ENCODE results near the gene L3MBTL1. TPM values are rescaled to one million over a fixed set of nuclear protein-coding genes. Genes with fewer than 3 reads are reported as not detected.

L3MBTL1 gene
- total and polyA plus RNA-seq, 4 experiments from 2014 or later, result 1.3 to 22.5 (median 9.9) TPM

DNA sequence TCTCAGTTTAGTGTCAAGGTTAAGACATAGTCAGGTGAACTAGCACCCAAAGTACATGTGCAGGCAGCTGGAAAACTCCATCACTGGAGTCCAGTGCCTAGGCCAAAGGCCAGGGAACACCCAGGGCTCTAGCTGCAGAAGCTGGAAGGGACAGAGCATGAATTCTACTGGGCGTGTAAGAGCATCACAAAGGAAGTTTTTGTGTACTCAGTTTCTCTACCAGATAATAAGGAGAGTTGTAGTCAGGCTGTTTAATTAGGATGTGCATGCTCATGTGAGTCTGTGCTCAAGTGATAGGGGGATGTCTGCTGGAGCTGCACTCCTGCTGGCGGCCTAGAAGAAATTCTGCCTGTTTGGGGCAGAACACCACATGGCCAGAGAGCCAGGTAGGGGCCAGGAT is 8.1 kb downstream of the L3MBTL1 start:
- H3K9me3 Mint-ChIP-seq, result no peaks in the 10 kb centered on the region
- Histone ChIP-seq H3K27ac (ENCODE audit: low read depth, low read length) (no peak overlapping the region), H3K4me3 (ENCODE audit: low read length in 2 of 2) (no peak overlapping the region), H3K36me3 (ENCODE audit: insufficient read depth, low read length) (no peaks in the 10 kb centered on the region), H3K9me3 (ENCODE audit: control insufficient read depth in 1 of 2, low read length in 2 of 2) (no peaks in the 10 kb centered on the region), H3K4me1 (ENCODE audit: insufficient read depth, low read length) (peaks cover 12% of the 10 kb centered on the region), H3K27me3 (ENCODE audit: insufficient read depth, low read length) (no peaks in the 10 kb centered on the region)
- H3K27ac Mint-ChIP-seq, result peak overlapping the region in 1 of 7 donors; percentile 53
- ChIA-PET POLR2A (ENCODE audit: partially characterized antibody) (interaction anchor here (2.8 kb wide), 1 partner anchor 58 kb away, joined by 21 read pairs; the partner anchor contains the start of gene SRSF6), CTCF (ENCODE audit: partially characterized antibody) (interaction anchor here (1.2 to 2.2 kb wide), 2 partner anchors 10 to 59 kb away, joined by 3 to 8 read pairs; no protein-coding TSS in a partner anchor)
- peaks cover 6 to 24% (median 13%) of the 10 kb centered on the region in 4 donors for H3K4me1 Mint-ChIP-seq
- intact Hi-C loops (cut with micrococcal nuclease), result no loop called here
- H3K4me3 Mint-ChIP-seq, result peak overlapping the region in 7 of 8 donors; percentile 36 to 96 (median 89)
- peaks cover 4 to 8% of the 10 kb centered on the region in 2 donors for H3K36me3 Mint-ChIP-seq
- no peak for DNase-seq
- no peaks in the 10 kb centered on the region for H3K27me3 Mint-ChIP-seq

DNA sequence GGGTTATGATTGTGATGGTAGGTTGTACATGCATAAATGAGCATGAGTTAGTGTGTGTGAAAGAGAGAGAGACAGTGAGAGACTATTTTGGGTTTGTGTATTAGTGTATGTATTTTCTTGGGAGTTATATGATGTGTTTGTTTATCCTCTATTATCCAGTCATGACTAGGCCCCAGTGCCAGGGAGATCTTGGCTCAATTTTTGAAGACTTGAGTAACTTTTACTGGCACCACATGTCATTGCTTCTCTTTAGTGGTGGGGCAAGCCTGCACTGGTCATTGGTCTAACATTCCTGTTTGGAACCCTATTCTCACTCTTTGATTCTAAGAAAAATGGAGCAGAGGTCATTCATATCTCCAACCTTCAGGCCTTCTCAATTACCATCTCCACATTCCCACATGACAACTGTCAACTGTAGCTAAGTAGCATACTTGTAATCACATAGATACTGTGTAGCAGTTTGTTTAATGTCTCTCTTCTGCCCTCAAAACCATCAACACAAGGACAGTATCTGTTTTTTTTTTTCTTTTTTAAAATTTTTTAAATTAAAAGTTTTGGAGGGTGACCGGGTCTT is 8.8 kb downstream of the L3MBTL1 start:
- Histone ChIP-seq H3K36me3 (ENCODE audit: insufficient read depth, low read length) (no peaks in the 10 kb centered on the region), H3K4me3 (ENCODE audit: low read length in 2 of 2) (no peak overlapping the region), H3K27ac (ENCODE audit: low read depth, low read length) (no peak overlapping the region), H3K4me1 (ENCODE audit: insufficient read depth, low read length) (peaks cover 12% of the 10 kb centered on the region), H3K27me3 (ENCODE audit: insufficient read depth, low read length) (no peaks in the 10 kb centered on the region), H3K9me3 (ENCODE audit: control insufficient read depth in 1 of 2, low read length in 2 of 2) (no peaks in the 10 kb centered on the region)
- H3K4me1 Mint-ChIP-seq, result peaks cover 6 to 24% (median 16%) of the 10 kb centered on the region in 4 donors
- peak overlapping the region in 1 of 7 donors; percentile 63 for H3K27ac Mint-ChIP-seq
- ChIA-PET CTCF (ENCODE audit: partially characterized antibody) (interaction anchor here (1.2 kb wide), 1 partner anchor 11 kb away, joined by 3 read pairs; no protein-coding TSS in a partner anchor), POLR2A (ENCODE audit: partially characterized antibody) (interaction anchor here (2.8 kb wide), 1 partner anchor 59 kb away, joined by 21 read pairs; the partner anchor contains the start of gene SRSF6)
- intact Hi-C loops (cut with micrococcal nuclease), result no loop called here
- peak overlapping the region in 4 of 8 donors; percentile 0 to 25 (median 12) for H3K4me3 Mint-ChIP-seq
- H3K27me3 Mint-ChIP-seq, result peaks cover 2% of the 10 kb centered on the region in 2 donors
- peaks cover 5 to 11% of the 10 kb centered on the region in 2 donors for H3K36me3 Mint-ChIP-seq
- H3K9me3 Mint-ChIP-seq, result no peaks in the 10 kb centered on the region
- no peak for DNase-seq

DNA sequence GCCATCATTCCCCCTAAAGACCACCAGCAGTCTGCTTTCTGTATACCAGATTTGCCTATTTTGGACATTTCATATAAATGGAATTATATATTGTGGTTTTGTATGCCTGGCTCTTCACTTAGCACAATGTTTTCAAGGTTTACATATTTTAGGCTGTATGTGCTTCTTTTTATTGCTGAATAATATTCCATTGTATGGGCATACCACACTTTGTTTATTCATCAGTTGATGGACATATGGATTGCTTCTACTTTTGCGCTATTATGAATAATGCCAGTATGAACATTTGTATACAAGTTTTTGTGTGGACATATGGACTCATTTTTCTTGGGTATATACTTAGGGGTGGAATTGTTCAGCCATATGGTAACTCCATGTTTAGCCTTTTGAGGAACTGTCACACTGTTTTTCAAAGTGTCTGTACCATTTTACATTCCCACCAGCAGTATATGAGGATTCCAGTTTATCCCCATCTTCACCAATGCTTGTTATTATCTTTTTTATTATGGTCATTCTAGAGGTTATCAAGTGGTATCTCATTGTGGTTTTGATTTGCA is 12.7 kb downstream of the L3MBTL1 start:
- peaks cover 3% of the 10 kb centered on the region in 2 donors for H3K27me3 Mint-ChIP-seq
- no peak overlapping the region for H3K27ac ChIP-seq (ENCODE audit: low read depth, low read length)
- ChIA-PET POLR2A (ENCODE audit: partially characterized antibody) (no interaction called here), CTCF (ENCODE audit: partially characterized antibody) (no interaction called here)
- peaks cover 3 to 15% (median 12%) of the 10 kb centered on the region in 4 donors for H3K4me1 Mint-ChIP-seq
- H3K27ac Mint-ChIP-seq, result no peak overlapping the region
- intact Hi-C loops (cut with micrococcal nuclease), result no loop called here
- H3K36me3 ChIP-seq (ENCODE audit: insufficient read depth, low read length), result no peaks in the 10 kb centered on the region
- no peaks in the 10 kb centered on the region for H3K9me3 ChIP-seq (ENCODE audit: control insufficient read depth in 1 of 2, low read length in 2 of 2)
- no peak overlapping the region for H3K4me3 ChIP-seq (ENCODE audit: low read length in 2 of 2)
- H3K36me3 Mint-ChIP-seq, result peaks cover 2 to 12% of the 10 kb centered on the region in 2 donors
- H3K4me3 Mint-ChIP-seq, result no peak overlapping the region
- no peaks in the 10 kb centered on the region for H3K27me3 ChIP-seq (ENCODE audit: insufficient read depth, low read length)
- peaks cover 10% of the 10 kb centered on the region for H3K4me1 ChIP-seq (ENCODE audit: insufficient read depth, low read length)
- H3K9me3 Mint-ChIP-seq, result peaks cover 0 to 8% (median 0%) of the 10 kb centered on the region in 8 donors
- DNase-seq, result no peak

DNA sequence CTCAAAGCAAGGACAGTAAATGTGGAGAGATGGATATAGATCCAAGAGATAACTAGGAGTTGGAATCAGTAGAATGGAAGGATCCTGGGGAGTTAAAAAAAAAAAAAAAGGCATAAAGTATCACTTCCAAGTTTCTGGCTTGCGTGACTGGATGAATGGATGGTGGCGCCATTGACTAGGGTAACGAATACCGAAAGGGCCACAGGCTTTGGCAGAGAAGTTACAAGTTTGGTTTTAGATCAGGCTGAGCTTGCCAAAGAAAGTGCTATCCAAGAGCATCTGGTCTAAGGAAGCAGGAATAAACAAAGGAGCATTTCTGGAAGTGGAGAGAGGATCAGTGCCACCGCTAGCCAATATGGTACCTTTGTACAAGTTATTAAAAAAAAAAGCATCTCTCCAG is 17.5 kb downstream of the L3MBTL1 start:
- ChIA-PET POLR2A (ENCODE audit: partially characterized antibody) (no interaction called here), CTCF (ENCODE audit: partially characterized antibody) (interaction anchor here (0.7 to 0.9 kb wide), 2 partner anchors 15 to 45 kb away, joined by 3 read pairs; no protein-coding TSS in a partner anchor)
- Histone ChIP-seq H3K27me3 (ENCODE audit: insufficient read depth, low read length) (no peaks in the 10 kb centered on the region), H3K27ac (ENCODE audit: low read depth, low read length) (no peak overlapping the region), H3K4me1 (ENCODE audit: insufficient read depth, low read length) (no peaks in the 10 kb centered on the region), H3K9me3 (ENCODE audit: control insufficient read depth in 1 of 2, low read length in 2 of 2) (no peaks in the 10 kb centered on the region), H3K36me3 (ENCODE audit: insufficient read depth, low read length) (no peaks in the 10 kb centered on the region), H3K4me3 (ENCODE audit: low read length in 2 of 2) (no peak overlapping the region)
- intact Hi-C loops (cut with micrococcal nuclease), result no loop called here
- no peak overlapping the region for H3K4me3 Mint-ChIP-seq
- no peak overlapping the region for H3K27ac Mint-ChIP-seq
- peaks cover 0 to 8% (median 0%) of the 10 kb centered on the region in 8 donors for H3K9me3 Mint-ChIP-seq
- peaks cover 6 to 7% of the 10 kb centered on the region in 2 donors for H3K27me3 Mint-ChIP-seq
- no peak for DNase-seq
- peaks cover 0 to 4% (median 2%) of the 10 kb centered on the region in 4 donors for H3K4me1 Mint-ChIP-seq
- H3K36me3 Mint-ChIP-seq, result peaks cover 5 to 9% of the 10 kb centered on the region in 2 donors

DNA sequence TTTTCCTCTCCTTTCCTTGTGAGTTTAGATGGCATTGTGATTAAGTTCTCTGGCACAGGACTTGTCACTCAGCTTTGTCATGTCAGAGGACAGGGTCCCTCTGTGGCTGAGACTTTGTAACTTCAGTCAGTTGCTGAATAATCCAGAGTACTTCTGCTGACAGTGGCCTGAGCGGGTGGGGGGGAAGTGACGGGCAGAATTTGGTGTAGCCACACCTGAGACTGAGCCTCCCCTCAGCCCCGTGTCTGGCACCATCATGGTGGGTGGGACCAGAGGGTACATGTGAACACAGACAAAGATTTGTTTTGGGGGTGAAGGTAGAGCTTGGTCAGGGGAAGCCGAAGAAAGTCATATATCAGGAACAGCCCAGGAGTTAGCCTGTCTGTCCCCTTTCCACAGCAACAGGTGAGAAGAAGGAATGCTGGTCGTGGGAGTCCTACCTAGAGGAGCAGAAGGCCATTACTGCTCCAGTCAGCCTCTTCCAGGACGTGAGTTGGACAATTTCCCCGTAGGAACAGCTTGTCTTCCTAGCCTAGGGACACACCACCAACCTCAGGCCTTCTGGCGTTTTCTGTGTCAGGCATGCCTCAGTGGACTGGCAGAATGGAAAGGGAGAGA is 20.9 kb downstream of the L3MBTL1 start:
- intact Hi-C loops (cut with micrococcal nuclease), result no loop called here
- Histone ChIP-seq H3K27ac (ENCODE audit: low read depth, low read length) (no peak overlapping the region), H3K4me3 (ENCODE audit: low read length in 2 of 2) (no peak overlapping the region), H3K27me3 (ENCODE audit: insufficient read depth, low read length) (no peaks in the 10 kb centered on the region), H3K9me3 (ENCODE audit: control insufficient read depth in 1 of 2, low read length in 2 of 2) (no peaks in the 10 kb centered on the region), H3K36me3 (ENCODE audit: insufficient read depth, low read length) (no peaks in the 10 kb centered on the region), H3K4me1 (ENCODE audit: insufficient read depth, low read length) (no peaks in the 10 kb centered on the region)
- POLR2A ChIA-PET (ENCODE audit: partially characterized antibody), result no interaction called here
- Mint-ChIP-seq H3K4me1 (peaks cover 0 to 2% (median 0%) of the 10 kb centered on the region in 4 donors), H3K9me3 (peaks cover 0 to 8% (median under 1%) of the 10 kb centered on the region in 8 donors), H3K36me3 (peaks cover 3 to 4% of the 10 kb centered on the region in 2 donors), H3K27ac (no peak overlapping the region), H3K4me3 (no peak overlapping the region), H3K27me3 (peaks cover 3 to 4% of the 10 kb centered on the region in 2 donors)
- CTCF ChIA-PET (ENCODE audit: partially characterized antibody), result interaction anchor here (3.9 kb wide), 1 partner anchor 10 kb away, joined by 21 read pairs; no protein-coding TSS in a partner anchor
- no peak for DNase-seq

DNA sequence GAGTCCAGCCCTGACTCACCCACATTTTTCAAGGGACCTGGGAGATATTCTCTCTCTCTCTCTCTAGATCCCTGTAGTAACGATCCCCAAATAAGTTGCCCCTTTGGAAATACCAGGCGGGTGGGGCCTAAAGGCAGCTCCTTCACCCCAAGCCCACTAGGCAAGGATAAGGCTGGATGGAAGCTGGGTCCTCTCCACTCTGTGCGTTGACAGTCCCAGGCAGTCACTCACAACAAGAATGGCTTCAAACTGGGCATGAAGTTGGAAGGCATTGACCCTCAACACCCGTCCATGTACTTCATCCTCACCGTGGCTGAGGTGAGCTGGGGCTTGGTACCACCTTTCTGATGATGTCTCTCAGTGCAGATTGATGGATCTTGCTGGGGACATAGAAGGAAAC is 21.6 kb downstream of the L3MBTL1 start:
- peaks cover 3 to 4% of the 10 kb centered on the region in 2 donors for H3K36me3 Mint-ChIP-seq
- DNase-seq, result no peak
- H3K9me3 Mint-ChIP-seq, result peaks cover 0 to 8% (median under 1%) of the 10 kb centered on the region in 8 donors
- H3K4me3 Mint-ChIP-seq, result no peak overlapping the region
- POLR2A ChIA-PET (ENCODE audit: partially characterized antibody), result interaction anchor here (0.6 kb wide), 1 partner anchor 14 kb away, joined by 4 read pairs; no protein-coding TSS in a partner anchor
- intact Hi-C loops (cut with micrococcal nuclease), result no loop called here
- peaks cover 0 to 2% (median 0%) of the 10 kb centered on the region in 4 donors for H3K4me1 Mint-ChIP-seq
- Histone ChIP-seq H3K27ac (ENCODE audit: low read depth, low read length) (no peak overlapping the region), H3K9me3 (ENCODE audit: control insufficient read depth in 1 of 2, low read length in 2 of 2) (no peaks in the 10 kb centered on the region), H3K36me3 (ENCODE audit: insufficient read depth, low read length) (no peaks in the 10 kb centered on the region), H3K4me3 (ENCODE audit: low read length in 2 of 2) (no peak overlapping the region), H3K27me3 (ENCODE audit: insufficient read depth, low read length) (no peaks in the 10 kb centered on the region), H3K4me1 (ENCODE audit: insufficient read depth, low read length) (no peaks in the 10 kb centered on the region)
- H3K27ac Mint-ChIP-seq, result no peak overlapping the region
- H3K27me3 Mint-ChIP-seq, result peaks cover 3 to 4% of the 10 kb centered on the region in 2 donors
- CTCF ChIA-PET (ENCODE audit: partially characterized antibody), result interaction anchor here (1.3 to 3.9 kb wide), 2 partner anchors 10 to 565 kb away, joined by 3 to 21 read pairs; no protein-coding TSS in a partner anchor
